Kidney epithelial cell (primary cell): ENCODE data around the gene MNDA. TPM values are rescaled to one million over a fixed set of nuclear protein-coding genes. Genes with fewer than 3 reads are reported as not detected.
"Not testable (repeated sequence)": the region's sequence is repeated elsewhere in the genome, so short reads cannot be mapped to it uniquely, and the experiment has no call there.

ENCODE experiments used
- DNase-seq: peaks from one replicate; pipeline ENCODE4 v3.0.0-alpha.2; 2010; ENCODE audit warnings: low read depth
- H3K27me3 ChIP-seq: 2 replicates; pipeline ENCODE4 v1.6.0; 2011; ENCODE audit warnings: low read length; ENCODE audit not compliant: control insufficient read depth, insufficient read depth
- H3K36me3 ChIP-seq: 2 replicates; pipeline ENCODE4 v1.5.1; 2011; ENCODE audit warnings: low read length; ENCODE audit not compliant: control insufficient read depth, insufficient read depth
- H3K4me3 ChIP-seq: 2 replicates; pipeline ENCODE4 v1.5.1; 2011; ENCODE audit warnings: low read depth, mild to moderate bottlenecking, control low read depth, low read length
- total RNA-seq: library from RNA; depleted of rRNA; stranded (reverse); fragments of >200 nt; gene quantifications from 2 replicates; pipeline ENCODE4 v1.2.3, GENCODE V29; 2015
- TF ChIP-seq, protein P1 (sequence below): IDR thresholded peaks from 2 replicates; pipeline ENCODE4 v1.5.1; 2011; ENCODE audit warnings: mild to moderate bottlenecking, moderate library complexity, low read length, control low read depth, inconsistent platforms; ENCODE audit not compliant: insufficient read depth, poor library complexity, severe bottlenecking

Gene MNDA
- total RNA-seq, 1 donor from 2014 or later: not detected

DNA sequence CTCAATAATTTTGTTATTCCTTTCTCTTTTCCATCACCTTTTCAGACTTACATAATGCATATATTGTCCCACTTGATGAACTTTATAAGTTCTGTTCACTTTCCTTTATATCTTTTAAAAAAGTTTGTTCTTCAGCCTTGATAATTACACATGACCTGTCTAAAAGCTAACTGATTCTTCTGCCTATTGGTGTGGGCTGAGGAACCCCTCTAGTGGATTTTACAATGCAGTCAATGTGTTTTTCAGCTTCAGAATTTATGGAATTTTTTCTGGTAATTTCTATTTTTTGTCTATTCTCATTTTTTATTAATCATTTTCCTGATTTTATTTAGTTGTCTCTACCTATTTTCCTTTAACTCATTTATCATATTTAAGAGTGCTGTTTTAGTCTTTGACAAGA, 7.5 kb downstream of the MNDA start:
- Histone ChIP-seq H3K27me3 (no peaks in the 10 kb centered on the region), H3K36me3 (no peaks in the 10 kb centered on the region), H3K4me3 (no peak overlapping the region)
- TF ChIP-seq, protein P1, sequence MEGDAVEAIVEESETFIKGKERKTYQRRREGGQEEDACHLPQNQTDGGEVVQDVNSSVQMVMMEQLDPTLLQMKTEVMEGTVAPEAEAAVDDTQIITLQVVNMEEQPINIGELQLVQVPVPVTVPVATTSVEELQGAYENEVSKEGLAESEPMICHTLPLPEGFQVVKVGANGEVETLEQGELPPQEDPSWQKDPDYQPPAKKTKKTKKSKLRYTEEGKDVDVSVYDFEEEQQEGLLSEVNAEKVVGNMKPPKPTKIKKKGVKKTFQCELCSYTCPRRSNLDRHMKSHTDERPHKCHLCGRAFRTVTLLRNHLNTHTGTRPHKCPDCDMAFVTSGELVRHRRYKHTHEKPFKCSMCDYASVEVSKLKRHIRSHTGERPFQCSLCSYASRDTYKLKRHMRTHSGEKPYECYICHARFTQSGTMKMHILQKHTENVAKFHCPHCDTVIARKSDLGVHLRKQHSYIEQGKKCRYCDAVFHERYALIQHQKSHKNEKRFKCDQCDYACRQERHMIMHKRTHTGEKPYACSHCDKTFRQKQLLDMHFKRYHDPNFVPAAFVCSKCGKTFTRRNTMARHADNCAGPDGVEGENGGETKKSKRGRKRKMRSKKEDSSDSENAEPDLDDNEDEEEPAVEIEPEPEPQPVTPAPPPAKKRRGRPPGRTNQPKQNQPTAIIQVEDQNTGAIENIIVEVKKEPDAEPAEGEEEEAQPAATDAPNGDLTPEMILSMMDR: no peak
- no peak for DNase-seq

DNA sequence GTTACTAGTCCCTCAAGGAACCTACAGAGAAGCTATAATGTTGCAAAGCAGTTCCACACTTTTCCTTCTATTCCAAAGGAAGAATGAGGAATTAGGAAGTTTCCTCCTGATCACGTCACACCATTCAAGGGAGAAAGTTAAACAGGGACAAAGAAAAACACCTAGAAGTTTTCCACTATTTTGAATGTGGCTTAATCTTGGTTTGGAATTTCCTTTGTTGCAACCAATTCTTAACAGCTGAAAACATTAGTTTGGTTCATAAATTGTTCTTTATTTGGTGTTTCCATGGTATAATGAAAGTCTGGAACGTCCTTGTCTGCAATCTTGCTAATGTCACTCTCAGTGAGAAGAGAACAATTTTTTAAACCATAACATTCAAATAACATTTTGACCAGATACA, 8.4 kb downstream of the MNDA start:
- Histone ChIP-seq H3K27me3 (no peaks in the 10 kb centered on the region), H3K36me3 (no peaks in the 10 kb centered on the region), H3K4me3 (no peak overlapping the region)
- TF ChIP-seq, protein P1: no peak
- no peak for DNase-seq

DNA sequence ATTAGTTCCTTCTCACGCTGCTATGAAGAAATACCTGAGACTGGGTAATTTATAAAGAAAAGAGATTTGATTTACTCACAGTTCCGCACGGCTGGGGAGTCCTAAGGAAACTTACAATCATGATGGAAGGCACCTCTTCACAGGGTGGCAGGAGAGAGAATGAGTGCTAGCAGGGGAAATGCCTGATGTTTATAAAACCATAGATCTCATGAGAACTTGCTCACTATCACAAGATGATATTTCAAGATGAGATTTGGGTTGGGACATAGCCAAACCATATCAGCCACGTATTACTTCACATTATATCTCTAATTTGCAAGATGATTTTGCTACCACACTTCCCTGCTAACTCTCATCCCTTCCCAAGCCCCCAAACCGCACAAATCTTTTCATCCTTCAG, 9.1 kb downstream of the MNDA start:
- Histone ChIP-seq H3K4me3 (no peak overlapping the region), H3K27me3 (no peaks in the 10 kb centered on the region), H3K36me3 (no peaks in the 10 kb centered on the region)
- TF ChIP-seq, protein P1: no peak
- no peak for DNase-seq

DNA sequence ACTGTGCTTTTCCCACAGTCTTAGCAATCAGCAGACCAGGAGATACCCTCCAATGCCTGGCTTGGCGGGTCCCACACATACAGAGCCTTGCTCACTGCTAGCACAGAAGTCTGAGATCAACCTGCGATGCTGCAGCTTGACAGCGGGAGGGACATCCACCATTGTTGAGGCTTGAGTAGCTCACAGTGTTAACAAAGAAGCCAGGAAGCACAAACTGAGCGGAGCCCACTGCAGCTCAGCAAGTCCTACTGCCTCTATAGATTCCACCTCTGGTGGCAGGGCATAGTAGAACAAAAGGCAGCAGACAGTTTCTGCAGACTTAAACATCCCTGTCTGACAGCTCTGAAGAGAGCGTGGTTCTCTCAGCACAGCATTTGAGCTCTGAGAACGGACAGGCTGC, 33.4 kb downstream of the MNDA start:
- TF ChIP-seq, protein P1: no peak
- no peak for DNase-seq
- Histone ChIP-seq H3K36me3 (no peaks in the 10 kb centered on the region), H3K27me3 (no peaks in the 10 kb centered on the region), H3K4me3 (no peak overlapping the region)

DNA sequence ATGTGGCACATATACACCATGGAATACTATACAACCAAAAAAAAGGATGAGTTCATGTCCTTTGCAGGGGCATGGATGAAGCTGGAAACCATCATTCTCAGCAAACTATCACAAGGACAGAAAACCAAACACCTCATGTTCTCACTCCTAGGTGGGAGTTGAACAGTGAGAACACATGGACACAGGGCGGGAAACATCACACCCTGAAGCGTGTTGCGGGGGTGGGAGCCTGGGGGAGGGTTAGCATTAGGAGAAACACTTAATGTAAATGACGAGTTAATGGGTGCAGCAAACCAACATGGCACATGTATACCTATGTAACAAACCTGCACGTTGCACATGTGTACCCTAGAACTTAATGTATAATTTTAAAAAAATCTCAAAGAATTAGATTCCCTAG, 39.3 kb downstream of the MNDA start:
- H3K36me3 ChIP-seq, H3K4me3 ChIP-seq, DNase-seq, H3K27me3 ChIP-seq: not testable (repeated sequence)

DNA sequence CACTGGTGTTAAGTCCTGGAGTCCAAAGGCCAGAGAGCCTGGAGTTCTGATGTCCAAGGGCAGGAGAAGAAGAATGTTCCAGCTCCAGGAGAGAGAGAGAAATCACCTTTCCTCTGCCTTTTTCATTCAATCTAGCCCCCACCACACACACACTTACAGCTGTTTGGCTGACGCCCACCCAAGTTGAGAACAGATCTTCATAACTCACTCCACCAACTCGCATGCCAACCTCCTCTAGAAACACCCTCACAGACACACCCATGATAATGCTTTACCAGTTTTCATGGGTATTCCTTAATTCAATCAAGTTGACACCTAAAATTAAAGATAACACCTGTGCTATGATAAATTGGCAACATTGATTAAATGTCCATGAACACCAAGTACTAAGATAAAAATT, 42.0 kb downstream of the MNDA start:
- TF ChIP-seq, protein P1: no peak
- Histone ChIP-seq H3K27me3 (no peaks in the 10 kb centered on the region), H3K4me3 (no peak overlapping the region), H3K36me3 (no peaks in the 10 kb centered on the region)
- no peak for DNase-seq
